BE2C (cell line): Measurements from ENCODE around the gene CLK1.

ENCODE experiments used
- DNase-seq: peaks from one replicate; pipeline ENCODE4 v3.0.0-alpha.2; 2020
- H3K27me3 ChIP-seq: fragments of 250-450 bp; sonication (Bioruptor Pico); 2 replicates; pipeline ENCODE4 v1.5.1; 2020; ENCODE audit warnings: mild to moderate bottlenecking
- H3K36me3 ChIP-seq: fragments of 250-450 bp; sonication (Bioruptor Pico); 2 replicates; pipeline ENCODE4 v1.5.1; 2020; ENCODE audit warnings: mild to moderate bottlenecking
- H3K4me1 ChIP-seq: fragments of 250-450 bp; sonication (Bioruptor Pico); 2 replicates; pipeline ENCODE4 v1.5.1; 2020
- H3K4me3 ChIP-seq: 2 replicates; pipeline ENCODE4 v1.5.1; 2011; ENCODE audit warnings: low read depth, low read length
- H3K9me3 ChIP-seq: fragments of 250-450 bp; sonication (Bioruptor Pico); 2 replicates; pipeline ENCODE4 v1.5.1; 2020
- TF ChIP-seq, protein P1 (sequence below): IDR thresholded peaks from 2 replicates; pipeline ENCODE4 v1.5.1; 2012; ENCODE audit warnings: mild to moderate bottlenecking, low read depth, low read length

CLK1 gene

GRCh38 chr2:200814276-200814815 lies 50.1 kb downstream of the CLK1 start:
- Histone ChIP-seq H3K36me3 (peaks cover 63% of the 10 kb centered on the region), H3K9me3 (no peaks in the 10 kb centered on the region), H3K4me3 (no peak overlapping the region), H3K4me1 (no peaks in the 10 kb centered on the region), H3K27me3 (no peaks in the 10 kb centered on the region)
- DNase-seq = no peak
- TF ChIP-seq, protein P1, sequence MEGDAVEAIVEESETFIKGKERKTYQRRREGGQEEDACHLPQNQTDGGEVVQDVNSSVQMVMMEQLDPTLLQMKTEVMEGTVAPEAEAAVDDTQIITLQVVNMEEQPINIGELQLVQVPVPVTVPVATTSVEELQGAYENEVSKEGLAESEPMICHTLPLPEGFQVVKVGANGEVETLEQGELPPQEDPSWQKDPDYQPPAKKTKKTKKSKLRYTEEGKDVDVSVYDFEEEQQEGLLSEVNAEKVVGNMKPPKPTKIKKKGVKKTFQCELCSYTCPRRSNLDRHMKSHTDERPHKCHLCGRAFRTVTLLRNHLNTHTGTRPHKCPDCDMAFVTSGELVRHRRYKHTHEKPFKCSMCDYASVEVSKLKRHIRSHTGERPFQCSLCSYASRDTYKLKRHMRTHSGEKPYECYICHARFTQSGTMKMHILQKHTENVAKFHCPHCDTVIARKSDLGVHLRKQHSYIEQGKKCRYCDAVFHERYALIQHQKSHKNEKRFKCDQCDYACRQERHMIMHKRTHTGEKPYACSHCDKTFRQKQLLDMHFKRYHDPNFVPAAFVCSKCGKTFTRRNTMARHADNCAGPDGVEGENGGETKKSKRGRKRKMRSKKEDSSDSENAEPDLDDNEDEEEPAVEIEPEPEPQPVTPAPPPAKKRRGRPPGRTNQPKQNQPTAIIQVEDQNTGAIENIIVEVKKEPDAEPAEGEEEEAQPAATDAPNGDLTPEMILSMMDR = no peak

DNA sequence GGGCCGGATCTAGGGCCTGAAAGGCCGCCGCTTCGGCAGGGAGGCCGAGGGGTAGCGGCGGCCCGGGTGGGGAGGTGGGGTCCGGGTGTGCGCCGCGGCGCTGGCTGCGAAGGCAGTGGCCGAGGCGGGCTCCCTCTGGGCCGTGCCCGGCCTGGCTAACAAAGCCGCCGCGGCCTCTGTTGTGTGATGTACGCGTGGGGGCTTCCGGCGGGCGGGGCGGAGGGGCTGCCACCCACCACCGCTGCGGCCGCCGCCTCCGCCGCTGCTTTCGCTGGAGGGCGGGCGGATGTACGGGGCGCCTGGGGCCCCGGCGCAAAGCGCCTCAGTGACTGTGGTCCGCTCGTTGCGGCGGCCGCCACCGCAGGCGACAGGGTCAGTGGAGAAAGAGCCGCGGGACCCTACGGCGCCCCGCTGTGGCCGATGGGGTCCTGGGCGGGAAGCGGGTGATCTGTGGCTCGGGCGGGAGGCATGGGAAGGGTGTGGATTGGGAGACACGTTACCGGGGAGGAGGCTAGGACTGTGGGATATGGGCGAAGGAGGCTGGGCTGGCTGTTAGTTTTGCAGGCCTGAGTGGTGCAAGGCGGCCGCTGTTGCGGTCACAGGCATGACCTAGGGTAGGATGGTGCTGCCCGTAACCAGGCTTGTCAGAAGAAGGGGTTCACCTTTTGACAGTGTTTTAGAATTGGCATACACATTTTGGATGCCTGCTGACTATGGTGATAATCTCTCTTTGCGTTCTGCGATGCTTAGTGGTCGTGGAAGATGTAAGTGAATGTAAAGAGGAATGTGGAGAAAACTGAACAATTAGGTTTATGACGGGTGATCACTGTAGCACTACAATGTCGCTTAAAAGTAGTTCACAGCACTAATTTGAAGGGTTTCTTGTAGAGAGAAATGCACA lies 52.1 kb downstream of the CLK1 start:
- Histone ChIP-seq H3K9me3 (no peaks in the 10 kb centered on the region), H3K4me3 (peak overlapping the region; percentile 82), H3K36me3 (peaks cover 44% of the 10 kb centered on the region), H3K4me1 (no peaks in the 10 kb centered on the region), H3K27me3 (no peaks in the 10 kb centered on the region)
- TF ChIP-seq, protein P1 = peak; percentile 60
- DNase-seq = peak; percentile 91

- H3K27me3 ChIP-seq = no peaks in the 10 kb centered on the region
- TF ChIP-seq, protein P1 = no peak
- H3K4me1 ChIP-seq = no peaks in the 10 kb centered on the region
- DNase-seq = peak; percentile 97
- H3K36me3 ChIP-seq = peaks cover 36% of the 10 kb centered on the region
- no peaks in the 10 kb centered on the region for H3K9me3 ChIP-seq
- peak within 1 kb of the TSS; percentile 82 for H3K4me3 ChIP-seq
Observed at GRCh38 chr2:200811333-200812121, 52.9 kb downstream of the CLK1 start, which contains the start of gene BZW1. TSS of gene BZW1 (plus strand) at chr2:200811910. CDS start at chr2:200813218, 1,308 bp downstream.

GRCh38 chr2:200810998-200811332 lies 53.5 kb downstream of the CLK1 start:
- Histone ChIP-seq H3K36me3 (peaks cover 30% of the 10 kb centered on the region), H3K9me3 (no peaks in the 10 kb centered on the region), H3K27me3 (no peaks in the 10 kb centered on the region), H3K4me1 (no peaks in the 10 kb centered on the region), H3K4me3 (peak overlapping the region; percentile 65)
- TF ChIP-seq, protein P1 = no peak
- no peak for DNase-seq

GRCh38 chr2:200810252-200810997 lies 54.0 kb downstream of the CLK1 start:
- no peak for DNase-seq
- Histone ChIP-seq H3K9me3 (no peaks in the 10 kb centered on the region), H3K4me3 (peak overlapping the region; percentile 65), H3K27me3 (no peaks in the 10 kb centered on the region), H3K4me1 (no peaks in the 10 kb centered on the region), H3K36me3 (peaks cover 25% of the 10 kb centered on the region)
- TF ChIP-seq, protein P1 = no peak
